ENCODE measurements around the gene RTP3. TPM values are rescaled to one million over a fixed set of nuclear protein-coding genes. Genes with fewer than 3 reads are reported as not detected.

The RTP3 gene
- total and polyA plus RNA-seq, 2 experiments from 2014 or later, result 0.16 TPM; not detected in 1

DNA sequence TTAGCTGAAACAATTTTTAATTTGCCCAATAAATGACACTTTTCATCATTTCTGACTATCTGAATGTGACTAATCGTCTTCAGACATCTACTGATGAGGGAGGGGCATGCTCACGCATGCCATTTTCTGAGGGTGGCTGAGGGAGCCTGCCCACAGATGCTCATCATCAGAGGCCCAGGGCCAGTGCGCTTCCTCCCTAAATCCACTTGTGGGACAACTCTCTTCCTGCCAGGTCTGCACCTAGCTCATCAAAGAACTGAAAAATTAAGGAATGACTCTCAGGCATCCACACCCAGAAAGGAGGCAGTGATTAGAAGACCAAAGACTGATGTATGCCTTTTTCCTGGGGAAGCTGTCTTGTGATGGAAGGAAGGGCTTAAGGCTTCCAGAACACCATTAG is 22.8 kb downstream of the RTP3 start:
- DNase-seq (ENCODE audit: low spot score) (no peak), ATAC-seq (peak; percentile 42; the same call in 2 of the 3 replicates)
- no peak overlapping the region for H3K4me3 ChIP-seq
- peaks cover 7% of the 10 kb centered on the region for H3K4me1 Mint-ChIP-seq
- no peaks in the 10 kb centered on the region for H3K36me3 ChIP-seq (ENCODE audit: insufficient read depth)
- no peak overlapping the region for H3K27ac ChIP-seq (ENCODE audit: low read depth)
- H3K4me1 ChIP-seq (ENCODE audit: insufficient read depth), result no peaks in the 10 kb centered on the region
- peaks cover 3% of the 10 kb centered on the region; the same call in 1 of the 3 replicates for H3K36me3 Mint-ChIP-seq (ENCODE audit: low read depth)
- no peaks in the 10 kb centered on the region; the same call in 1 of the 2 replicates for H3F3A ChIP-seq (replicated peaks; ENCODE audit: low read depth)
- H3K27me3 ChIP-seq (ENCODE audit: insufficient read depth), result no peaks in the 10 kb centered on the region
- H2AFZ ChIP-seq, result no peak overlapping the region
- peaks cover 3% of the 10 kb centered on the region for H3K27me3 Mint-ChIP-seq (ENCODE audit: insufficient read depth, low read depth, poor library complexity)
- H3K9me2 ChIP-seq (ENCODE audit: insufficient read depth), result no peaks in the 10 kb centered on the region
- no peaks in the 10 kb centered on the region; the same call in 2 of the 3 replicates for H3K9me3 Mint-ChIP-seq
- H4K20me1 ChIP-seq (replicated peaks; ENCODE audit: insufficient read depth), result no peaks in the 10 kb centered on the region
- no peak overlapping the region; the same call in 1 of the 2 replicates for H3K27ac Mint-ChIP-seq
- H3K79me2 ChIP-seq (replicated peaks; ENCODE audit: insufficient read depth), result no peaks in the 10 kb centered on the region
- TF ChIP-seq EZH2 (IDR thresholded peaks at IDR 0.05; ENCODE audit: low read depth, unreplicated experiment) (no peak), ZNF331 (CRISPR knock-in tag; IDR thresholded peaks at IDR 0.05; ENCODE audit: low read depth) (no peak), JUNB (IDR thresholded peaks at IDR 0.05; ENCODE audit: unreplicated experiment) (no peak), ZNF114 (CRISPR knock-in tag; IDR thresholded peaks at IDR 0.05) (no peak), NANOG (IDR thresholded peaks at IDR 0.05; ENCODE audit: borderline replicate concordance) (no peak), EZH2phosphoT487 (IDR thresholded peaks at IDR 0.05; ENCODE audit: unreplicated experiment) (no peak), STAT1 (IDR thresholded peaks at IDR 0.05; ENCODE audit: unreplicated experiment) (no peak), POLR2AphosphoS5 (IDR thresholded peaks at IDR 0.05; ENCODE audit: low read depth) (no peak), CREB1 (CRISPR knock-in tag; IDR thresholded peaks at IDR 0.05; ENCODE audit: low read depth) (no peak)
- TF ChIP-seq, protein P1, sequence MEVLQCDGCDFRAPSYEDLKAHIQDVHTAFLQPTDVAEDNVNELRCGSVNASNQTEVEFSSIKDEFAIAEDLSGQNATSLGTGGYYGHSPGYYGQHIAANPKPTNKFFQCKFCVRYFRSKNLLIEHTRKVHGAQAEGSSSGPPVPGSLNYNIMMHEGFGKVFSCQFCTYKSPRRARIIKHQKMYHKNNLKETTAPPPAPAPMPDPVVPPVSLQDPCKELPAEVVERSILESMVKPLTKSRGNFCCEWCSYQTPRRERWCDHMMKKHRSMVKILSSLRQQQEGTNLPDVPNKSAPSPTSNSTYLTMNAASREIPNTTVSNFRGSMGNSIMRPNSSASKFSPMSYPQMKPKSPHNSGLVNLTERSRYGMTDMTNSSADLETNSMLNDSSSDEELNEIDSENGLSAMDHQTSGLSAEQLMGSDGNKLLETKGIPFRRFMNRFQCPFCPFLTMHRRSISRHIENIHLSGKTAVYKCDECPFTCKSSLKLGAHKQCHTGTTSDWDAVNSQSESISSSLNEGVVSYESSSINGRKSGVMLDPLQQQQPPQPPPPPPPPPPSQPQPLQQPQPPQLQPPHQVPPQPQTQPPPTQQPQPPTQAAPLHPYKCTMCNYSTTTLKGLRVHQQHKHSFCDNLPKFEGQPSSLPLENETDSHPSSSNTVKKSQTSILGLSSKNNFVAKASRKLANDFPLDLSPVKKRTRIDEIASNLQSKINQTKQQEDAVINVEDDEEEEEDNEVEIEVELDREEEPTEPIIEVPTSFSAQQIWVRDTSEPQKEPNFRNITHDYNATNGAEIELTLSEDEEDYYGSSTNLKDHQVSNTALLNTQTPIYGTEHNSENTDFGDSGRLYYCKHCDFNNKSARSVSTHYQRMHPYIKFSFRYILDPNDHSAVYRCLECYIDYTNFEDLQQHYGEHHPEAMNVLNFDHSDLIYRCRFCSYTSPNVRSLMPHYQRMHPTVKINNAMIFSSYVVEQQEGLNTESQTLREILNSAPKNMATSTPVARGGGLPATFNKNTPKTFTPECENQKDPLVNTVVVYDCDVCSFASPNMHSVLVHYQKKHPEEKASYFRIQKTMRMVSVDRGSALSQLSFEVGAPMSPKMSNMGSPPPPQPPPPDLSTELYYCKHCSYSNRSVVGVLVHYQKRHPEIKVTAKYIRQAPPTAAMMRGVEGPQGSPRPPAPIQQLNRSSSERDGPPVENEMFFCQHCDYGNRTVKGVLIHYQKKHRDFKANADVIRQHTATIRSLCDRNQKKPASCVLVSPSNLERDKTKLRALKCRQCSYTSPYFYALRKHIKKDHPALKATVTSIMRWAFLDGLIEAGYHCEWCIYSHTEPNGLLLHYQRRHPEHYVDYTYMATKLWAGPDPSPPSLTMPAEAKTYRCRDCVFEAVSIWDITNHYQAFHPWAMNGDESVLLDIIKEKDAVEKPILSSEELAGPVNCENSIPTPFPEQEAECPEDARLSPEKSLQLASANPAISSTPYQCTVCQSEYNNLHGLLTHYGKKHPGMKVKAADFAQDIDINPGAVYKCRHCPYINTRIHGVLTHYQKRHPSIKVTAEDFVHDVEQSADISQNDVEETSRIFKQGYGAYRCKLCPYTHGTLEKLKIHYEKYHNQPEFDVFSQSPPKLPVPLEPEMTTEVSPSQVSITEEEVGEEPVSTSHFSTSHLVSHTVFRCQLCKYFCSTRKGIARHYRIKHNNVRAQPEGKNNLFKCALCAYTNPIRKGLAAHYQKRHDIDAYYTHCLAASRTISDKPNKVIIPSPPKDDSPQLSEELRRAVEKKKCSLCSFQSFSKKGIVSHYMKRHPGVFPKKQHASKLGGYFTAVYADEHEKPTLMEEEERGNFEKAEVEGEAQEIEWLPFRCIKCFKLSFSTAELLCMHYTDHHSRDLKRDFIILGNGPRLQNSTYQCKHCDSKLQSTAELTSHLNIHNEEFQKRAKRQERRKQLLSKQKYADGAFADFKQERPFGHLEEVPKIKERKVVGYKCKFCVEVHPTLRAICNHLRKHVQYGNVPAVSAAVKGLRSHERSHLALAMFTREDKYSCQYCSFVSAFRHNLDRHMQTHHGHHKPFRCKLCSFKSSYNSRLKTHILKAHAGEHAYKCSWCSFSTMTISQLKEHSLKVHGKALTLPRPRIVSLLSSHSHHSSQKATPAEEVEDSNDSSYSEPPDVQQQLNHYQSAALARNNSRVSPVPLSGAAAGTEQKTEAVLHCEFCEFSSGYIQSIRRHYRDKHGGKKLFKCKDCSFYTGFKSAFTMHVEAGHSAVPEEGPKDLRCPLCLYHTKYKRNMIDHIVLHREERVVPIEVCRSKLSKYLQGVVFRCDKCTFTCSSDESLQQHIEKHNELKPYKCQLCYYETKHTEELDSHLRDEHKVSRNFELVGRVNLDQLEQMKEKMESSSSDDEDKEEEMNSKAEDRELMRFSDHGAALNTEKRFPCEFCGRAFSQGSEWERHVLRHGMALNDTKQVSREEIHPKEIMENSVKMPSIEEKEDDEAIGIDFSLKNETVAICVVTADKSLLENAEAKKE (CRISPR knock-in tag; IDR thresholded peaks at IDR 0.05), result no peak
- TF ChIP-seq, protein P2, sequence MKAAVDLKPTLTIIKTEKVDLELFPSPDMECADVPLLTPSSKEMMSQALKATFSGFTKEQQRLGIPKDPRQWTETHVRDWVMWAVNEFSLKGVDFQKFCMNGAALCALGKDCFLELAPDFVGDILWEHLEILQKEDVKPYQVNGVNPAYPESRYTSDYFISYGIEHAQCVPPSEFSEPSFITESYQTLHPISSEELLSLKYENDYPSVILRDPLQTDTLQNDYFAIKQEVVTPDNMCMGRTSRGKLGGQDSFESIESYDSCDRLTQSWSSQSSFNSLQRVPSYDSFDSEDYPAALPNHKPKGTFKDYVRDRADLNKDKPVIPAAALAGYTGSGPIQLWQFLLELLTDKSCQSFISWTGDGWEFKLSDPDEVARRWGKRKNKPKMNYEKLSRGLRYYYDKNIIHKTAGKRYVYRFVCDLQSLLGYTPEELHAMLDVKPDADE (IDR thresholded peaks at IDR 0.05), result no peak
- TF ChIP-seq, protein P3, sequence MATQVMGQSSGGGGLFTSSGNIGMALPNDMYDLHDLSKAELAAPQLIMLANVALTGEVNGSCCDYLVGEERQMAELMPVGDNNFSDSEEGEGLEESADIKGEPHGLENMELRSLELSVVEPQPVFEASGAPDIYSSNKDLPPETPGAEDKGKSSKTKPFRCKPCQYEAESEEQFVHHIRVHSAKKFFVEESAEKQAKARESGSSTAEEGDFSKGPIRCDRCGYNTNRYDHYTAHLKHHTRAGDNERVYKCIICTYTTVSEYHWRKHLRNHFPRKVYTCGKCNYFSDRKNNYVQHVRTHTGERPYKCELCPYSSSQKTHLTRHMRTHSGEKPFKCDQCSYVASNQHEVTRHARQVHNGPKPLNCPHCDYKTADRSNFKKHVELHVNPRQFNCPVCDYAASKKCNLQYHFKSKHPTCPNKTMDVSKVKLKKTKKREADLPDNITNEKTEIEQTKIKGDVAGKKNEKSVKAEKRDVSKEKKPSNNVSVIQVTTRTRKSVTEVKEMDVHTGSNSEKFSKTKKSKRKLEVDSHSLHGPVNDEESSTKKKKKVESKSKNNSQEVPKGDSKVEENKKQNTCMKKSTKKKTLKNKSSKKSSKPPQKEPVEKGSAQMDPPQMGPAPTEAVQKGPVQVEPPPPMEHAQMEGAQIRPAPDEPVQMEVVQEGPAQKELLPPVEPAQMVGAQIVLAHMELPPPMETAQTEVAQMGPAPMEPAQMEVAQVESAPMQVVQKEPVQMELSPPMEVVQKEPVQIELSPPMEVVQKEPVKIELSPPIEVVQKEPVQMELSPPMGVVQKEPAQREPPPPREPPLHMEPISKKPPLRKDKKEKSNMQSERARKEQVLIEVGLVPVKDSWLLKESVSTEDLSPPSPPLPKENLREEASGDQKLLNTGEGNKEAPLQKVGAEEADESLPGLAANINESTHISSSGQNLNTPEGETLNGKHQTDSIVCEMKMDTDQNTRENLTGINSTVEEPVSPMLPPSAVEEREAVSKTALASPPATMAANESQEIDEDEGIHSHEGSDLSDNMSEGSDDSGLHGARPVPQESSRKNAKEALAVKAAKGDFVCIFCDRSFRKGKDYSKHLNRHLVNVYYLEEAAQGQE (IDR thresholded peaks at IDR 0.05; ENCODE audit: unreplicated experiment), result no peak
- TF ChIP-seq, protein P4, sequence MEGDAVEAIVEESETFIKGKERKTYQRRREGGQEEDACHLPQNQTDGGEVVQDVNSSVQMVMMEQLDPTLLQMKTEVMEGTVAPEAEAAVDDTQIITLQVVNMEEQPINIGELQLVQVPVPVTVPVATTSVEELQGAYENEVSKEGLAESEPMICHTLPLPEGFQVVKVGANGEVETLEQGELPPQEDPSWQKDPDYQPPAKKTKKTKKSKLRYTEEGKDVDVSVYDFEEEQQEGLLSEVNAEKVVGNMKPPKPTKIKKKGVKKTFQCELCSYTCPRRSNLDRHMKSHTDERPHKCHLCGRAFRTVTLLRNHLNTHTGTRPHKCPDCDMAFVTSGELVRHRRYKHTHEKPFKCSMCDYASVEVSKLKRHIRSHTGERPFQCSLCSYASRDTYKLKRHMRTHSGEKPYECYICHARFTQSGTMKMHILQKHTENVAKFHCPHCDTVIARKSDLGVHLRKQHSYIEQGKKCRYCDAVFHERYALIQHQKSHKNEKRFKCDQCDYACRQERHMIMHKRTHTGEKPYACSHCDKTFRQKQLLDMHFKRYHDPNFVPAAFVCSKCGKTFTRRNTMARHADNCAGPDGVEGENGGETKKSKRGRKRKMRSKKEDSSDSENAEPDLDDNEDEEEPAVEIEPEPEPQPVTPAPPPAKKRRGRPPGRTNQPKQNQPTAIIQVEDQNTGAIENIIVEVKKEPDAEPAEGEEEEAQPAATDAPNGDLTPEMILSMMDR (conservative IDR thresholded peaks at IDR 0.05; ENCODE audit: low read depth in 2 of 2), result no peak
- H3K4me2 ChIP-seq, result no peak overlapping the region
- H3K4me3 Mint-ChIP-seq, result no peak overlapping the region

Data from GM23338 (cell line).